HUES48 (cell line): Measurements from ENCODE around the gene DHRS9.

Experiments used
- H3K27ac ChIP-seq: one replicate; pipeline ENCODE4 v1.7.0; 2013; ENCODE audit warnings: low read depth, low read length, inconsistent platforms
- H3K27me3 ChIP-seq: 2 replicates; pipeline ENCODE4 v1.6.1; 2013; ENCODE audit warnings: mild to moderate bottlenecking, low read length; ENCODE audit not compliant: control insufficient read depth, insufficient read depth
- H3K36me3 ChIP-seq: 2 replicates; pipeline ENCODE4 v1.6.1; 2013; ENCODE audit warnings: low read length; ENCODE audit not compliant: control insufficient read depth, insufficient read depth
- H3K4me1 ChIP-seq: 2 replicates; pipeline ENCODE4 v1.6.1; 2013; ENCODE audit warnings: mild to moderate bottlenecking, low read length; ENCODE audit not compliant: control insufficient read depth, insufficient read depth
- H3K4me3 ChIP-seq: 2 replicates; pipeline ENCODE4 v1.5.1; 2013; ENCODE audit warnings: mild to moderate bottlenecking, low read depth, low read length
- H3K9ac ChIP-seq: 2 replicates; pipeline ENCODE4 v1.6.1; 2013; ENCODE audit warnings: mild to moderate bottlenecking, low read depth, low read length, moderate library complexity
- H3K9me3 ChIP-seq: 2 replicates; pipeline ENCODE4 v1.6.1; 2013; ENCODE audit warnings: low read length; ENCODE audit not compliant: control insufficient read depth, insufficient read depth

DHRS9 gene

DNA sequence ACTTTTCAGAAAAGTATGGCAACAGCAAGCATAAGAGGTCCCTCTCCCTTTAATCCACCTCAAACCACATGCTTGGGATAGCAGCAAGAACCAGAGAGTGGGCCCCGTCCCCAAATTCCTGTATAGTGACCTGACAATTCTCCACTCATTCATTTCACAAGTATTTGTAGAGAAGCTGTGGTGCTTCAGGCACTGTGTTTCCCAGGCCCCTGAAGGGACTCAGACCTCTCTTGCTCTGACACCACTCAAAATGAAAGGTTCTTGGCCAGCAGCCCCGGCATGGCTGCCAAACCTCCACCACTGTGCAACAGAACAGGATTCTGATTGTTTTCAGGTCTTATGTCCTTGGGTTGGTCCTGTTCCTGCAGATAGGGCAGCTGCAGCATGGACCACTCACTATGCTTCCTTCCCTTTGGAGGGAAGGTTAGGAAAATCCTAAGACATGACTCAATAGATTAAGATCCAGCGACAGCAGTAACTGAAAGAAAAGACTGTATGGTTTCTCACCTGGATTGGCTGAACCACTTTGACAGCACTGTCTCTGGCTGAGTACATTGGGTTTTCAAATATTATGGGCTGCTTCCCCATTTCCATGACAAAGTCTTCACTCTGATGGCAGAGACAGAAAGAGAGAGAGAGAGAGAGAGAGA is 67.6 kb downstream of the DHRS9 start:
- Histone ChIP-seq H3K4me3 (no peak overlapping the region), H3K27me3 (no peaks in the 10 kb centered on the region), H3K4me1 (peaks cover 32% of the 10 kb centered on the region), H3K27ac (peak overlapping the region; percentile 16), H3K9ac (no peak overlapping the region), H3K36me3 (no peaks in the 10 kb centered on the region), H3K9me3 (no peaks in the 10 kb centered on the region)

- H3K9ac ChIP-seq = no peak overlapping the region
- H3K27me3 ChIP-seq = no peaks in the 10 kb centered on the region
These were observed 68.6 kb downstream of the DHRS9 start for GRCh38 chr2:169137924-169138323.

GRCh38 chr2:169139145-169139544 is 69.8 kb downstream of the DHRS9 start:
- H3K27ac ChIP-seq = no peak overlapping the region
- no peak overlapping the region for H3K9ac ChIP-seq
- no peaks in the 10 kb centered on the region for H3K36me3 ChIP-seq
- no peaks in the 10 kb centered on the region for H3K27me3 ChIP-seq
- H3K9me3 ChIP-seq = no peaks in the 10 kb centered on the region
- peaks cover 32% of the 10 kb centered on the region for H3K4me1 ChIP-seq
- H3K4me3 ChIP-seq = no peak overlapping the region

More at GRCh38 chr2:169137924-169138323, 68.6 kb downstream of the DHRS9 start:
- no peaks in the 10 kb centered on the region for H3K9me3 ChIP-seq
- H3K27ac ChIP-seq = no peak overlapping the region
- peaks cover 32% of the 10 kb centered on the region for H3K4me1 ChIP-seq
- no peaks in the 10 kb centered on the region for H3K36me3 ChIP-seq
- no peak overlapping the region for H3K4me3 ChIP-seq

DNA sequence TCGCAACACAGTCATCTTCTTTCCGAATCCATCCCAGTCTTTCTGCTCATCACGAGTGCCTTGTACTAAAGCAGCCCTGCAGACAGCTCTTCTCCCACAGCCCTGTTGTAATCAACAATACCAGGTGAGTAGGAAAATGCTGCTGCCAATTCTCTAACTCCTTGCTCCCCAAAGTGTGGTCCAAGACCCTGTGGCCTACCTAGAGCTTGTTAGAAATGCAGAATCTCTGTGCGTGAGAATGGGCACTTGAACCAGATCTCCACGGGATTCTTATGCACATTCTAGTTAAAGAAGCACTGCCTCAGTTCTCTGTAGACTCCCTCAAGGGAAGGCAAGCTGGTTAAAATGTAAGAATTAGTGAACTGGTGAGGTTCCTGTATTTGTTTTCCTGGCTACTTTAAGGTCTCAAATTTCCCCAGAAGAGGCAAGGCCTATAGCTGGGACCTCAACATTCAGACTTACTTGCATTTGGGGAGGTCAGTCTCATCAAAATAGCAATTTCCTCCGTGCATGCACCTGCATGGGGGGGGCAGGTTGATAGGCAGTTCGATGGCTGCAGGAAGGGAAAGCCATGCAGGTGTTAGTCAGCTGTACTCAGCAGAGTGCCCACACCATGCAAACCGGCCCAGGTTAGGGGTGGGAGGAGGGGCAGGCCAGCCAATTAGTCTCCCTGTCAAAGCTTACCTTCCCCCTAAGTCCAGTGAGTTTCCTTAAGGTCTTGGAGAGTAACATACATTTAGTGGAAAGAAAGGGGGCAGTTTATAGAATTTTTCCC is 70.8 kb downstream of the DHRS9 start:
- no peaks in the 10 kb centered on the region for H3K9me3 ChIP-seq
- H3K4me3 ChIP-seq = peak overlapping the region; percentile 27; the same call in 1 of the 2 replicates
- peak overlapping the region; percentile 25 for H3K27ac ChIP-seq
- no peaks in the 10 kb centered on the region for H3K27me3 ChIP-seq
- peaks cover 32% of the 10 kb centered on the region for H3K4me1 ChIP-seq
- no peak overlapping the region for H3K9ac ChIP-seq
- no peaks in the 10 kb centered on the region for H3K36me3 ChIP-seq

DNA sequence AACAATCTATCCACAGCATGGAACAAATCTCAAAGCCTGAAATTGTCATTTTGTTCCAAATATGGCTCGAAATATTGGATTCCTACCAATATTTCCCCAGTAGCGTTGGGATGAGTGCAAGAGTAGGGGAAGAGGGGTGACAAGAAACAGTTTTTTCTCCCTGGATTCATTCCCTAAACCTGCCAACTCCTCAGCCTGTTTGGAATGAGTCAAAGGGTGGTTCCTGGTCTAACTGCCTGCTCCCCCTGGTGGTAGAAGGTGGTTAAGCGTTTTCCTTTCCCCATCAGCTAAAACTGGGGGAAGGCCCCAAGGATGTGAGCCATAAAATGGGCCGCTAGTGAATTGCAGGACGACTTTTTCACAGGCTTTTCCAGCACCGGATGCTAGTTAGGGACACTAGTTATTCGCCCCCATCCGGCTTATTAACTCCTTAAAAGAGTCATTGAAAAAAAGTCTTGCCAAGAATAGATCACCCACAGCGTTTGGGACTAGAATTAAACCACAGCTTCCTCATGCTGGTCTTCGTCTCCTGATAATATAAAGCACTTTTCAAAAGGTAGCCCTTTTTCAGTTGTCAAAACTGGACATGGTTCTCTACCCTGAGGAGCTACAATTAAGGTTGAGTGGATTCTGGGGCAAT is 72.5 kb downstream of the DHRS9 start:
- no peaks in the 10 kb centered on the region for H3K9me3 ChIP-seq
- H3K27ac ChIP-seq = no peak overlapping the region
- H3K36me3 ChIP-seq = no peaks in the 10 kb centered on the region
- no peak overlapping the region for H3K9ac ChIP-seq
- no peaks in the 10 kb centered on the region for H3K27me3 ChIP-seq
- H3K4me3 ChIP-seq = no peak overlapping the region
- peaks cover 32% of the 10 kb centered on the region for H3K4me1 ChIP-seq

GRCh38 chr2:169143998-169144397 is 74.6 kb downstream of the DHRS9 start:
- H3K27me3 ChIP-seq = no peaks in the 10 kb centered on the region
- H3K4me1 ChIP-seq = peaks cover 23% of the 10 kb centered on the region
- no peak overlapping the region for H3K4me3 ChIP-seq
- no peaks in the 10 kb centered on the region for H3K9me3 ChIP-seq
- no peak overlapping the region for H3K9ac ChIP-seq
- no peaks in the 10 kb centered on the region for H3K36me3 ChIP-seq
- no peak overlapping the region for H3K27ac ChIP-seq
